ENCODE data around the gene SPPL2B.

The SPPL2B gene

DNA sequence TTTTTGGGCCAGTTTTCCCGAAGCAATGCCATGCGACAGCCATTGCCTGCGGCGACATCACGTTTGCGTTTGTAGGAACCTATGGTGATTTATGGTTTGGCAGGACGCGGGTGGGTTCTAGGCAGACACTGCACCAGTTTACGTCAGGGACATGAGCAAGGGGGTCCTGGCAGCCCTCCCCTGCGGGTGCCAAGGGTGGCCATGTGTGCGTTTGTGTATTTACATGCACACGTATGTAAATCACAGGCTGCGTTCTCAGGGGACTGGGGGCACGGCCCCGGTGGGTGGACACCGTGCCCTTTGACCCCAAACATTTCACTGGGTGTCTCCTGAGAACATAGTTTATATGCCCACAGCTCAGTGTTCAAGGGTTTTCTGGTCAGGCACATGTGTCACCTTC is 22.2 kb downstream of the SPPL2B start:
- TF ChIP-seq CTCF (IDR thresholded peaks at IDR 0.05; ENCODE audit: low read depth, low read length) = no peak
- DNase-seq (ENCODE audit: low read depth, low spot score) = no peak
- no peak overlapping the region for H3K4me3 ChIP-seq (ENCODE audit: low read depth, low read length)
- in situ Hi-C loops (cut with HindIII; ENCODE audit: low sequenced_read_pairs) = no loop called here

- in situ Hi-C loops (cut with HindIII; ENCODE audit: low sequenced_read_pairs) = no loop called here
- no peak for TF ChIP-seq CTCF (IDR thresholded peaks at IDR 0.05; ENCODE audit: low read depth, low read length)
- H3K4me3 ChIP-seq (ENCODE audit: low read depth, low read length) = no peak overlapping the region
- no peak for DNase-seq (ENCODE audit: low read depth, low spot score)
Observed at GRCh38 chr19:2351591-2351990, 23.1 kb downstream of the SPPL2B start.

GRCh38 chr19:2352121-2352520 is 23.6 kb downstream of the SPPL2B start:
- in situ Hi-C loops (cut with HindIII; ENCODE audit: low sequenced_read_pairs) = no loop called here
- no peak for TF ChIP-seq CTCF (IDR thresholded peaks at IDR 0.05; ENCODE audit: low read depth, low read length)
- H3K4me3 ChIP-seq (ENCODE audit: low read depth, low read length) = no peak overlapping the region
- DNase-seq (ENCODE audit: low read depth, low spot score) = no peak

DNA sequence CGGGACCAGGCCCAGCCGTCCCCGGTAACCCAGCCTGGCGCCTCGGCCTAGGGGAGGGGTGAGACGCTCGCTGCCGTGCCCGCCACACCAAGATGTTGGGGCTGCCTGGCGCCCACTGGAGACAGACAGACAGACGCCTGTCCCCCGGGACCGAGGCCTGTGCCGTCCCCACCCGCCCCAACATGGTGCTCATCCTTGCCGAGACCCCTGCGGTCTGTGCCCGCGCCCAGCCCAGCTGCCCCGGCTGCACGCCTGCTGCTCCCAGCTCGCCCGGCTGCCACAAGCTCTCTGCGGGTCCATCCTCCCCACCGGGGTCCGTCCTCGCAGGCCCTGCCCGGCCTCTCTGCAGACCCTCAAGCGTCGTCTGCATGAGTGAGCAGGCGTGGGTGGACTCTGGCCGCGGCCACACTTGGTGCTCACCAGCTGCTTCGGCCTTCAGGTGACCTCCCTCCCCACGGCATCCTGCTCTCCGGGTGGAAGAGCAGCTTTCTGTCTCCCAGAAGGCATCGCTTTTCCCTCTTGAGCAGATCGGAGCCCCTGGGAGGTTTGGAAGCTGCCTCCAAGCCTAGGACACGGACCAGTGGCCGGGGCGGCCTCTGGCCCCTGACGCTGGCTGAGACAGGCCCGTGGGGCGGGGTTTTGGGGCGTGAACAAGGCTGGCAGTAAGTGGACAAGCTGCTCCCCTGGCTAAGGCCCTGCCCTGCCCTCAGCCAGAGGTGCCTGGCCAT is 24.8 kb downstream of the SPPL2B start:
- TF ChIP-seq CTCF (IDR thresholded peaks at IDR 0.05; ENCODE audit: low read depth, low read length) = no peak
- no peak for DNase-seq (ENCODE audit: low read depth, low spot score)
- H3K4me3 ChIP-seq (ENCODE audit: low read depth, low read length) = no peak overlapping the region
- in situ Hi-C loops (cut with HindIII; ENCODE audit: low sequenced_read_pairs) = no loop called here

DNA sequence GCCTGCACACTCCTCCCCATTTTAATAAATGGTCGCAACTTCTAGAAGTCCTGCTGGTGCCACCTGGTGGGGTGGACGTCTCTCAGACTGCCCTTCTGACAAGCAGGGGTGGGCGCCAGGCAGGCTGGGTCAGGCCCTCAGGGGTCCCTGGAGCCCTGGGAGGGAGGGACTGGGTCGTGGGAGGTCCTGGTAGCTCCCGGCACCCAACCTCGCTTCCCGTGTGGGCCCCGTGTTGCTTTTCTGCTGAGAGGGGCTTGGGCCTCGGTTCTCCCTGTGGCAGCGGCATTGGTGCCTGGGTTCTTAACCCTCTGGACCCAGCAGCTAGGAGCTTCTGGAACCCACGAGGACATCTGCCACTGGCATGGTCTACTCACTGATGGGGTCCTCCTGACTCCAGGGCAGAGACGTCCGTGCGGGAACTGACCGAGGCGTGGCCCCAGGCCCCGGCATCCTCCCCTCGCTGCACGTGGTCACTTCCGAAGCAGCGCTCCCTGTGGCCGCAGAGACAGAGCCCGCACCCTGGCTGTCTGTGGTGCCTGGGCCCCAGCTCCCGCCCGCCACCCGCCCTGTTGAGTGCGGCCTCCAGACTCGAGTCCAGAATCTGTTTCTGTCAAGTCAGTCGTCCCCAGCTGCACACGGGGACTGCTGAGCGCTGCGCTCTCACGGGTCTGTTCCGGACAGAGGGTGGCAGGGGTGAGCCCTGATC is 25.6 kb downstream of the SPPL2B start:
- in situ Hi-C loops (cut with HindIII; ENCODE audit: low sequenced_read_pairs) = no loop called here
- DNase-seq (ENCODE audit: low read depth, low spot score) = no peak
- H3K4me3 ChIP-seq (ENCODE audit: low read depth, low read length) = no peak overlapping the region
- TF ChIP-seq CTCF (IDR thresholded peaks at IDR 0.05; ENCODE audit: low read depth, low read length) = no peak

- DNase-seq (ENCODE audit: low read depth, low spot score) = no peak
- no peak for TF ChIP-seq CTCF (IDR thresholded peaks at IDR 0.05; ENCODE audit: low read depth, low read length)
- in situ Hi-C loops (cut with HindIII; ENCODE audit: low sequenced_read_pairs) = no loop called here
Observed at GRCh38 chr19:2354670-2355069, 26.2 kb downstream of the SPPL2B start.

More at GRCh38 chr19:2354670-2355069, 26.2 kb downstream of the SPPL2B start:
- no peak overlapping the region for H3K4me3 ChIP-seq (ENCODE audit: low read depth, low read length)
